ENCODE results near the gene DMKN. TPM values are rescaled to one million over a fixed set of nuclear protein-coding genes. Genes with fewer than 3 reads are reported as not detected.

DMKN gene
- total and polyA plus RNA-seq, 4 donors, result 1.4 to 9.4 (median 2.4) TPM

GRCh38 chr19:35561436-35561835 lies 48.0 kb upstream of the DMKN start:
- no peaks in the 10 kb centered on the region for H3K9me3 ChIP-seq (ENCODE audit: control insufficient read depth in 4 of 4, low read length in 3 of 4)
- H3K9ac ChIP-seq (ENCODE audit: low read depth in 1 of 2, low read length in 2 of 2), result no peak overlapping the region
- WGBS, result 73% methylated on average over 6 of the region's 6 CpGs
- H3K4me3 ChIP-seq (ENCODE audit: low read depth in 1 of 3, low read length in 3 of 3), result no peak overlapping the region
- TF ChIP-seq RXRA (IDR thresholded peaks at IDR 0.05) (no peak), REST (IDR thresholded peaks at IDR 0.05) (no peak), NR2F2 (IDR thresholded peaks at IDR 0.05) (no peak), FOXA2 (IDR thresholded peaks at IDR 0.05) (no peak), ZBTB33 (IDR thresholded peaks at IDR 0.05) (no peak), YY1 (IDR thresholded peaks at IDR 0.05) (no peak), TAF1 (conservative IDR thresholded peaks at IDR 0.05) (no peak), ATF3 (IDR thresholded peaks at IDR 0.05) (no peak), HNF4A (conservative IDR thresholded peaks at IDR 0.05) (no peak)
- H3K36me3 ChIP-seq (ENCODE audit: control insufficient read depth in 4 of 4, insufficient read depth in 3 of 4, low read depth in 1 of 4, low read length in 3 of 4), result no peaks in the 10 kb centered on the region
- peaks cover 0 to 7% (median 3%) of the 10 kb centered on the region in 4 donors for H3K27me3 ChIP-seq (ENCODE audit: control insufficient read depth in 4 of 4, insufficient read depth in 4 of 4, low read length in 3 of 4)
- peaks cover 0 to 7% (median 4%) of the 10 kb centered on the region in 4 donors for H3K4me1 ChIP-seq (ENCODE audit: control insufficient read depth in 4 of 4, insufficient read depth in 4 of 4, low read length in 3 of 4)
- H3K27ac ChIP-seq (ENCODE audit: low read depth in 1 of 2, low read length in 2 of 2), result no peak overlapping the region
- DNase-seq (ENCODE audit: low spot score), result no peak

- DNase-seq (ENCODE audit: low spot score), result no peak
- Histone ChIP-seq H3K4me3 (ENCODE audit: low read depth in 1 of 3, low read length in 3 of 3) (no peak overlapping the region), H3K27me3 (ENCODE audit: control insufficient read depth in 4 of 4, insufficient read depth in 4 of 4, low read length in 3 of 4) (peaks cover 0 to 7% (median 3%) of the 10 kb centered on the region in 4 donors)
Observed at GRCh38 chr19:35560677-35561076, 47.2 kb upstream of the DMKN start.

More at GRCh38 chr19:35560677-35561076, 47.2 kb upstream of the DMKN start:
- Histone ChIP-seq H3K9me3 (ENCODE audit: control insufficient read depth in 4 of 4, low read length in 3 of 4) (no peaks in the 10 kb centered on the region), H3K27ac (ENCODE audit: low read depth in 1 of 2, low read length in 2 of 2) (no peak overlapping the region), H3K36me3 (ENCODE audit: control insufficient read depth in 4 of 4, insufficient read depth in 3 of 4, low read depth in 1 of 4, low read length in 3 of 4) (no peaks in the 10 kb centered on the region), H3K4me1 (ENCODE audit: control insufficient read depth in 4 of 4, insufficient read depth in 4 of 4, low read length in 3 of 4) (peaks cover 0 to 7% (median 4%) of the 10 kb centered on the region in 4 donors), H3K9ac (ENCODE audit: low read depth in 1 of 2, low read length in 2 of 2) (no peak overlapping the region)
- TF ChIP-seq FOXA1 (IDR thresholded peaks at IDR 0.05) (no peak), HNF4A (conservative IDR thresholded peaks at IDR 0.05) (no peak), RXRA (IDR thresholded peaks at IDR 0.05) (no peak), MAX (IDR thresholded peaks at IDR 0.05) (no peak), YY1 (IDR thresholded peaks at IDR 0.05) (no peak), JUND (IDR thresholded peaks at IDR 0.05) (no peak), CTCF (IDR thresholded peaks at IDR 0.05; ENCODE audit: low read depth, low read length, missing input control) (no peak), NR2F2 (IDR thresholded peaks at IDR 0.05) (no peak), SP1 (IDR thresholded peaks at IDR 0.05) (no peak), RAD21 (IDR thresholded peaks at IDR 0.05) (no peak), EGR1 (IDR thresholded peaks at IDR 0.05; ENCODE audit: low read depth in 2 of 2) (no peak), ATF3 (IDR thresholded peaks at IDR 0.05) (no peak), GABPA (IDR thresholded peaks at IDR 0.05 in 1 of 2, conservative IDR thresholded peaks at IDR 0.05 in 1 of 2) (no peak), TAF1 (conservative IDR thresholded peaks at IDR 0.05) (no peak)
- WGBS, result 67% methylated on average over 6 of the region's 6 CpGs
